HCT116 (cell line): Measurements from ENCODE around the gene NCOA6. TPM values are rescaled to one million over a fixed set of nuclear protein-coding genes. Genes with fewer than 3 reads are reported as not detected.

Experiments
- ATAC-seq: fragments of 200-7000 bp; cut with Tn5 transposase; 2 replicates; pipeline ENCODE4 v1.9.1; 2020; ENCODE audit warnings: mild to moderate bottlenecking, moderate library complexity
- BruUV-seq: library from RNA; stranded (reverse); fragments of 400-500 nt; replicated peaks from 2 replicates; lab custom pipeline; 2021; lab: Mats Ljungman, UMichigan
- CTCF ChIA-PET: fragments of 300-600 bp; sonication (Branson Sonifier 250); formaldehyde crosslinking; loops from one replicate; lab custom pipeline; 2021; ENCODE audit warnings: antibody characterized with exemption; lab: Charles Lee
- POLR2A ChIA-PET: fragments of 300-600, 350-600 bp; sonication (Branson Sonifier 250); formaldehyde crosslinking; loops from one replicate; lab custom pipeline; 2021; ENCODE audit warnings: antibody characterized with exemption; lab: Charles Lee
- RAD21 ChIA-PET, 2 experiments: fragments of 300-600 bp; sonication (Branson Sonifier 250); formaldehyde crosslinking; loops; one replicate each; lab custom pipeline; 2023; ENCODE audit warnings: low total read pairs in 2 of 2; ENCODE audit not compliant: uncharacterized antibody in 2 of 2, unreplicated experiment in 2 of 2, low non-redundant PET in 1 of 2; lab: Charles Lee
- DNase-seq: peaks from one replicate; pipeline ENCODE4 v3.0.0-alpha.2; 2010; ENCODE audit warnings: low read depth, low spot score
- H2AFZ ChIP-seq: fragments of 200-600 bp; shearing (Covaris generic), sonication (generic); 2 replicates; pipeline ENCODE4 v1.6.1; 2017; ENCODE audit warnings: low read depth, mixed run types, mixed read lengths, antibody characterized with exemption, low read length; ENCODE audit not compliant: poor library complexity, severe bottlenecking
- H3K27ac ChIP-seq: 2 replicates; pipeline ENCODE4 v1.5.1; 2012; ENCODE audit warnings: low read depth, low read length
- H3K27me3 ChIP-seq: fragments of 200-600 bp; sonication (generic); 2 replicates; pipeline ENCODE4 v1.6.1; 2016; ENCODE audit warnings: mixed run types, low read length, mixed read lengths; ENCODE audit not compliant: insufficient read depth
- H3K36me3 ChIP-seq, 2 experiments: fragments of 200-500 bp in 1 of 2; fragments of 200-600 bp in 1 of 2; sonication (Bioruptor generic) in 1 of 2; sonication (generic) in 1 of 2; 2 replicates each; pipeline versions ENCODE4 v1.5.1 to v1.6.1; 2014 to 2016; ENCODE audit warnings: low read length in 2 of 2, inconsistent platforms in 1 of 2, mixed read lengths in 1 of 2, mixed run types in 1 of 2; ENCODE audit not compliant: insufficient read depth in 2 of 2, control insufficient read depth in 1 of 2
- H3K4me1 ChIP-seq, 2 experiments: fragments of 200-600 bp in 1 of 2; sonication (generic) in 1 of 2; 2 replicates each; pipeline versions ENCODE4 v1.5.1 to v1.6.1; 2012 to 2017; ENCODE audit warnings: low read length in 2 of 2, inconsistent platforms in 1 of 2, mild to moderate bottlenecking in 1 of 2, mixed read lengths in 1 of 2, mixed run types in 1 of 2, moderate library complexity in 1 of 2; ENCODE audit not compliant: insufficient read depth in 2 of 2, control insufficient read depth in 1 of 2
- H3K4me2 ChIP-seq: fragments of 200-600 bp; sonication (generic); 2 replicates; pipeline ENCODE4 v1.6.1; 2017; ENCODE audit warnings: mixed run types, low read length, mixed read lengths
- H3K4me3 ChIP-seq, 2 experiments: fragments of 200-600 bp in 1 of 2; sonication (generic) in 1 of 2; replicated peaks in 1 of 2; 2 replicates each; pipeline ENCODE4 v1.5.1; 2011 to 2016; ENCODE audit warnings: low read length in 2 of 2, control low read depth in 1 of 2, low read depth in 1 of 2, mild to moderate bottlenecking in 1 of 2, mixed read lengths in 1 of 2, mixed run types in 1 of 2
- H3K79me2 ChIP-seq: fragments of 200-600 bp; sonication (generic); 2 replicates; pipeline ENCODE4 v1.6.1; 2017; ENCODE audit warnings: mild to moderate bottlenecking, mixed run types, low read length, moderate library complexity, mixed read lengths; ENCODE audit not compliant: insufficient read depth
- H3K9ac ChIP-seq: fragments of 200-600 bp; sonication (generic); 2 replicates; pipeline ENCODE4 v1.6.1; 2016; ENCODE audit warnings: low read length, mixed read lengths
- H3K9me2 ChIP-seq: fragments of 200-600 bp; sonication (generic), shearing (Covaris generic); 2 replicates; pipeline ENCODE4 v1.6.1; 2017; ENCODE audit warnings: mixed run types, mild to moderate bottlenecking, moderate library complexity; ENCODE audit not compliant: insufficient read depth
- H3K9me3 ChIP-seq, 2 experiments: fragments of 200-500 bp in 1 of 2; fragments of 200-600 bp in 1 of 2; sonication (Bioruptor generic) in 1 of 2; sonication (generic) in 1 of 2; 2 replicates each; pipeline ENCODE4 v1.6.1; 2014 to 2017; ENCODE audit warnings: low read length in 2 of 2, mixed read lengths in 2 of 2, inconsistent platforms in 1 of 2, low read depth in 1 of 2, mild to moderate bottlenecking in 1 of 2, mixed run types in 1 of 2, moderate library complexity in 1 of 2; ENCODE audit not compliant: control insufficient read depth in 1 of 2, insufficient read depth in 1 of 2
- H4K20me1 ChIP-seq: fragments of 200-600 bp; sonication (generic), shearing (Covaris generic); 2 replicates; pipeline ENCODE4 v1.6.1; 2017; ENCODE audit warnings: mixed run types, mild to moderate bottlenecking, moderate library complexity; ENCODE audit not compliant: insufficient read depth
- EZH2 ChIP-seq: fragments of 200-600 bp; sonication (generic); IDR thresholded peaks from 2 replicates; pipeline ENCODE4 v1.6.1; 2017; ENCODE audit warnings: antibody characterized with exemption, mixed run types
- RAD21 ChIP-seq: IDR thresholded peaks from 2 replicates; pipeline ENCODE4 v1.6.1; 2012; ENCODE audit warnings: low read depth, mild to moderate bottlenecking
- intact Hi-C: fragments of 100-400 bp; cut with micrococcal nuclease; formaldehyde crosslinking; loops from 2 replicates; pipeline ENCODE4 v1.10.0; 2022
- total RNA-seq: library from RNA; stranded (reverse); gene quantifications from one replicate; pipeline ENCODE4 v1.2.1, GENCODE V29; 2021; ENCODE audit not compliant: unreplicated experiment
- TF ChIP-seq, protein P1 (sequence below), 3 experiments: fragments of 200-600 bp in 1 of 3; sonication (generic) in 1 of 3; IDR thresholded peaks in 2 of 3; conservative IDR thresholded peaks in 1 of 3; 2 replicates each; pipeline ENCODE4 v1.5.1; 2012 to 2017; ENCODE audit warnings: low read depth in 2 of 3, low read length in 2 of 3, antibody characterized with exemption in 1 of 3, borderline replicate concordance in 1 of 3, control low read depth in 1 of 3, mild to moderate bottlenecking in 1 of 3, mixed read lengths in 1 of 3, mixed run types in 1 of 3, moderate library complexity in 1 of 3; ENCODE audit not compliant: insufficient read depth in 1 of 3

Gene NCOA6
- total RNA-seq, 1 experiment from 2014 or later = 24.8 TPM

DNA sequence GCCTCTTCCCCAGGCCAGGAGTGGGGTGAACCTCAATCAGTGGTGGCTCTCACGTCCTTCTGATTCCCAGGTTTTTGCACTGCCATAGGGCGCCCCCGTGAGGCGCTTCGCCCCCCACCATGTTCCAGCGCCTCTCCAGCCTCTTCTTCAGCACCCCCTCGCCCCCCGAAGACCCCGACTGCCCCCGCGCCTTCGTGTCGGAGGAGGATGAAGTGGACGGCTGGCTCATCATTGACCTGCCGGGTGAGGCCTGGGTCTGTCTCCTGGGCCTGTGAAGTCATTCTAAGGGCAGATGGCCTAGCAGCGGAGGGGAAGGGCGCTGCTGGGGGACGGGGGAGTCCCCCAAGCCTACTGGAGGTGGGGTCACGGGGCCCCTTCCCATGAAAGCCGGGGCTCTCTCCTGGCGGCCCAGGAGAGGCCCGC lies 116.8 kb downstream of the NCOA6 start:
- Histone ChIP-seq H3K27ac (peak overlapping the region; percentile 88), H3K79me2 (no peaks in the 10 kb centered on the region), H3K9me3 (no peaks in the 10 kb centered on the region), H3K36me3 (no peaks in the 10 kb centered on the region), H3K4me1 (peaks cover 22 to 47% of the 10 kb centered on the region in 2 experiments), H3K9me2 (no peaks in the 10 kb centered on the region), H4K20me1 (no peaks in the 10 kb centered on the region), H3K4me2 (peak overlapping the region; percentile 90)
- CTCF ChIA-PET = interaction anchor here (0.5 to 2.0 kb wide), 6 partner anchors 12 to 518 kb away, joined by 3 to 10 read pairs (median 6); no protein-coding TSS in a partner anchor
- ATAC-seq = peak; percentile 28
- no peak for DNase-seq
- BruUV-seq = no TSS peak
- TF ChIP-seq EZH2 (no peak), RAD21 (peak; percentile 78)
- TF ChIP-seq, protein P1, sequence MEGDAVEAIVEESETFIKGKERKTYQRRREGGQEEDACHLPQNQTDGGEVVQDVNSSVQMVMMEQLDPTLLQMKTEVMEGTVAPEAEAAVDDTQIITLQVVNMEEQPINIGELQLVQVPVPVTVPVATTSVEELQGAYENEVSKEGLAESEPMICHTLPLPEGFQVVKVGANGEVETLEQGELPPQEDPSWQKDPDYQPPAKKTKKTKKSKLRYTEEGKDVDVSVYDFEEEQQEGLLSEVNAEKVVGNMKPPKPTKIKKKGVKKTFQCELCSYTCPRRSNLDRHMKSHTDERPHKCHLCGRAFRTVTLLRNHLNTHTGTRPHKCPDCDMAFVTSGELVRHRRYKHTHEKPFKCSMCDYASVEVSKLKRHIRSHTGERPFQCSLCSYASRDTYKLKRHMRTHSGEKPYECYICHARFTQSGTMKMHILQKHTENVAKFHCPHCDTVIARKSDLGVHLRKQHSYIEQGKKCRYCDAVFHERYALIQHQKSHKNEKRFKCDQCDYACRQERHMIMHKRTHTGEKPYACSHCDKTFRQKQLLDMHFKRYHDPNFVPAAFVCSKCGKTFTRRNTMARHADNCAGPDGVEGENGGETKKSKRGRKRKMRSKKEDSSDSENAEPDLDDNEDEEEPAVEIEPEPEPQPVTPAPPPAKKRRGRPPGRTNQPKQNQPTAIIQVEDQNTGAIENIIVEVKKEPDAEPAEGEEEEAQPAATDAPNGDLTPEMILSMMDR (IDR thresholded peaks at IDR 0.05 in 2 of 3, conservative IDR thresholded peaks at IDR 0.05 in 1 of 3; ENCODE audit: borderline replicate concordance in 1 of 3, insufficient read depth in 1 of 3, low read depth in 2 of 3, low read length in 2 of 3) = peak; percentile 44 to 74 (median 60); a peak in 5 of 6 replicates
- TF ChIP-seq, all 23 proteins: peak for 2
- POLR2A ChIA-PET = no interaction called here
- Histone ChIP-seq H2AFZ (no peak overlapping the region), H3K4me3 (peak overlapping the region; percentile 66 to 77), H3K27me3 (no peaks in the 10 kb centered on the region), H3K9ac (peak overlapping the region; percentile 77)
- intact Hi-C loops = loop anchor here (1.0 to 5.0 kb wide), 4 partner anchors 130 to 518 kb away; no protein-coding TSS in a partner anchor
- RAD21 ChIA-PET = interaction anchor here (0.6 to 1.5 kb wide), 2 partner anchors 396 to 463 kb away, joined by 4 to 6 read pairs; no protein-coding TSS in a partner anchor
